GM10266 (cell line): Measurements from ENCODE around the gene SSR4.

ENCODE experiments used
- DNase-seq: peaks from one replicate; pipeline ENCODE4 v3.0.0; 2012; ENCODE audit errors: extremely low spot score
- CTCF ChIP-seq: IDR thresholded peaks from 2 replicates; pipeline ENCODE4 v1.5.1; 2012; ENCODE audit warnings: mild to moderate bottlenecking, low read depth; ENCODE audit not compliant: control insufficient read depth, insufficient read depth; ENCODE audit errors: missing control alignments

The SSR4 gene

GRCh38 chrX:153825042-153825441 lies 30.6 kb downstream of the SSR4 start:
- no peak for TF ChIP-seq CTCF
- peak; percentile 2 for DNase-seq

GRCh38 chrX:153827016-153827415 lies 32.5 kb downstream of the SSR4 start:
- TF ChIP-seq CTCF = no peak
- DNase-seq = no peak

GRCh38 chrX:153827903-153828302 lies 33.4 kb downstream of the SSR4 start:
- no peak for TF ChIP-seq CTCF

GRCh38 chrX:153828308-153828707 lies 33.8 kb downstream of the SSR4 start:
- DNase-seq = peak; percentile 6
- no peak for TF ChIP-seq CTCF

More at GRCh38 chrX:153827903-153828302, 33.4 kb downstream of the SSR4 start:
- peak; percentile 5 for DNase-seq

GRCh38 chrX:153828723-153829548 lies 34.5 kb downstream of the SSR4 start:
- peak; percentile 2 for DNase-seq
- TF ChIP-seq CTCF = no peak

GRCh38 chrX:153829549-153829798 lies 35.0 kb downstream of the SSR4 start:
- no peak for TF ChIP-seq CTCF
- peak; percentile 3 for DNase-seq

- DNase-seq = peak; percentile 22
These were observed 35.6 kb downstream of the SSR4 start, which contains the start of gene PDZD4 for GRCh38 chrX:153829799-153830639. Gene PDZD4 (minus strand): TSS chrX:153830544. CDS start chrX:153830298, 246 bp downstream.

More at GRCh38 chrX:153829799-153830639, 35.6 kb downstream of the SSR4 start, which contains the start of gene PDZD4:
- TF ChIP-seq CTCF = no peak
